Ishikawa (cell line): ENCODE measurements around the gene GAL3ST2.
A peak's percentile ranks its signal among the peaks of the same experiment; 100 is the strongest.

ENCODE experiments used
- CEBPB ChIP-seq: IDR thresholded peaks from 2 replicates; pipeline ENCODE4 v1.6.1; 2012
- CREB1 ChIP-seq: IDR thresholded peaks from 2 replicates; pipeline ENCODE4 v1.6.1; 2012; ENCODE audit warnings: low read depth
- EGR1 ChIP-seq: IDR thresholded peaks from 2 replicates; pipeline ENCODE4 v1.6.1; 2012
- EP300 ChIP-seq: IDR thresholded peaks from 2 replicates; pipeline ENCODE4 v1.6.1; 2012; ENCODE audit warnings: borderline replicate concordance
- FOXM1 ChIP-seq: IDR thresholded peaks from 2 replicates; pipeline ENCODE4 v1.6.1; 2012; ENCODE audit warnings: low read depth, borderline replicate concordance
- NFIC ChIP-seq: IDR thresholded peaks from 2 replicates; pipeline ENCODE4 v1.6.1; 2012
- RAD21 ChIP-seq: IDR thresholded peaks from 2 replicates; pipeline ENCODE4 v1.6.1; 2012; ENCODE audit warnings: low read depth
- REST ChIP-seq: IDR thresholded peaks from 2 replicates; pipeline ENCODE4 v1.6.1; 2012; ENCODE audit warnings: low read depth, mild to moderate bottlenecking
- TAF1 ChIP-seq: IDR thresholded peaks from 2 replicates; pipeline ENCODE4 v1.6.1; 2012; ENCODE audit warnings: low read depth, mild to moderate bottlenecking
- TCF12 ChIP-seq: IDR thresholded peaks from 2 replicates; pipeline ENCODE4 v1.6.1; 2012; ENCODE audit warnings: low read depth
- TEAD4 ChIP-seq: IDR thresholded peaks from 2 replicates; pipeline ENCODE4 v1.6.1; 2012
- USF1 ChIP-seq: IDR thresholded peaks from 2 replicates; pipeline ENCODE4 v1.6.1; 2012
- YY1 ChIP-seq: IDR thresholded peaks from 2 replicates; pipeline ENCODE4 v1.6.1; 2012; ENCODE audit warnings: low read depth
- ZBTB7A ChIP-seq: IDR thresholded peaks from 2 replicates; pipeline ENCODE4 v1.6.1; 2012; ENCODE audit warnings: low read depth
- TF ChIP-seq, protein P1 (sequence below): IDR thresholded peaks from 2 replicates; pipeline ENCODE4 v1.6.1; 2012

The GAL3ST2 gene

GRCh38 chr2:241803387-241804325 is 27.0 kb downstream of the GAL3ST2 start:
- TF ChIP-seq YY1 (no peak), REST (no peak), EGR1 (peak; percentile 61), RAD21 (no peak), NFIC (no peak)
- TF ChIP-seq, protein P1, sequence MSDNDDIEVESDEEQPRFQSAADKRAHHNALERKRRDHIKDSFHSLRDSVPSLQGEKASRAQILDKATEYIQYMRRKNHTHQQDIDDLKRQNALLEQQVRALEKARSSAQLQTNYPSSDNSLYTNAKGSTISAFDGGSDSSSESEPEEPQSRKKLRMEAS: peak; percentile 94

DNA sequence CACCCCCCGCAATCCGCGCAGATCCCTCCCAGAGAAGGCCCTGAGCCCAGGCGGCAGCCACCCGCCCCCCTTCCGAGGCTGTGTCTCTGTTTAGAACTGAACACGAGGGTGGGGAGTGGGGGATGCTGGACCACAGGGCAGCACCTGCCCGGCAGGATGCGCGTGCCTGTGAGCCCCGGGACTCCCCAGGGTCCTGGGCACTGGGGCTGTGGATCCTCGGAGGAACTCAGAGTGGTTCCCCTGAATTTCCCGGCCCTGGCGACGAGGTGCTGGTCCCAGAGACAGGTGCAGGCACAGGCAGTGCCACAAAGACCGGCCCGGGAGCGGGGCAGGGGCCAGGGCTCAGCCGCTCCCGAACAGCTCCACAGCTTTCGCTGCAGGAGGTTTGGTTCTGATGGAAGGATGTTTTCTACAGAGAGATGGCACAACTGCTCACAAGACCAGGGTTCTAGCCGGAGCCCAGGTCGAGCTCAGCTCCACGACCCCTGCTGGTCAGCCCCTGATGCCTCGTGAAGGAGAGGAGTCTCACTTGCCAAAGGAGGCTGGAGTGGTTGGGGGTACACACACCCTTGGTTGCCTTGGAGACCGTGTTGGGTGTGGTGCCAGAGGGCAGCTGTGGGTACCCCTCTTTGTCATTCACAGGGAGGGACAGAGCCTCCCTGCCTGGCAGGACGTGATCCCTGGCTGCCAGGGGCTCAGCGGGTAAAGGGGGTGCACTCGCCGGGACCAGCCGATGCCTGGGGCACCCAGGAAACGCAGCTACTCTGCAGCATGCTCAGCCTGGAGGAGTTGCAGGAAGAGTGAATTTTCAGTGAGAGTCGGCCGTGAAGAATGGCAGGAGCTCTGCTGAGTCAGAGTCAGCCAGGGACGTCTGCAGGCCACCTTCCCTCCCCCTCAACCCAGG is 28.0 kb downstream of the GAL3ST2 start:
- no peak for TF ChIP-seq CREB1
- TF ChIP-seq USF1: no peak
- no peak for TF ChIP-seq CEBPB
- TF ChIP-seq ZBTB7A: no peak
- TF ChIP-seq NFIC: no peak
- TF ChIP-seq TAF1: no peak
- no peak for TF ChIP-seq EP300
- no peak for TF ChIP-seq EGR1
- no peak for TF ChIP-seq TEAD4
- no peak for TF ChIP-seq YY1
- TF ChIP-seq TCF12: no peak
- no peak for TF ChIP-seq REST
- TF ChIP-seq, protein P1: no peak

GRCh38 chr2:241808051-241808720 is 31.6 kb downstream of the GAL3ST2 start:
- TF ChIP-seq CREB1: no peak
- TF ChIP-seq TCF12: no peak
- TF ChIP-seq FOXM1: no peak
- no peak for TF ChIP-seq REST
- TF ChIP-seq EGR1: no peak
- TF ChIP-seq ZBTB7A: no peak
- TF ChIP-seq CEBPB: no peak

DNA sequence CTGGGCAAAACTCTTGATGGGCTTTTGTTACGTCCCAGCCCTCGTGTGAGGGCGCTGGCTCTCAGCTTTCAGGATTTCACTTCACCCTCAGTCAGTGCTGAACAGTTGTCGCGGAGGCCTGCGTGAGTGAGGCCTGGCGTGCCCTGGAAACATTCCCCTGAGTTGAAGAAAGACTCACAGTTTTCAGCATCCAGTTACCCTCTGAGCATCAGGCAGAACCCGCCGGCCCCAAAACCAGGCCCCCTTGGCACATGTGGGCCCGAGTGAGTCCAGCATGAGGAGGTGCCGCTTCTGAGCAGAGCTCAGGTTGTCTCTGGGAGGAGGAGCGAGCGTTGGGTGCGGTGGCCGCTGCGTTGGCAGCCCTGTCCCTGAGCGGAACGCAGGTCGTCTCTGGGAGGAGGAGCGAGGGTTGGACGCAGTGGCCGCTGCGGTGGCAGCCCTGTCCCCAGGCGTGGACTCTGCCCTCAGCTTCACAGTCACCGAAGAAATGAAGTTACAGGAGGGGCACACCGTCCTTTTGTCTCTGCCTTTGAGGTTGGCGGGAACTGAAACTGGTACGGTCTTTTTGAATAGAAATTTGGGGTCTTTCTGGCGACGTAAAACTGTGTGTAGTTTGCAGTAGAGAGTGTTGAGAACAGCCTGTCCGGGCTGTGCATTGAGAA is 32.2 kb downstream of the GAL3ST2 start, which contains the start of gene NEU4:
TSS of gene NEU4 (plus strand) at position 473 of the 662 bp plus-strand sequence. CDS start 5,292 bp downstream, outside the sequence.
- no peak for TF ChIP-seq TCF12
- TF ChIP-seq TAF1: no peak
- no peak for TF ChIP-seq ZBTB7A
